GM19328 (cell line): Measurements from ENCODE around the gene ARHGAP21.
A peak's percentile ranks its signal among the peaks of the same experiment; 100 is the strongest.
"Not testable (repeated sequence)": the region's sequence is repeated elsewhere in the genome, so short reads cannot be mapped to it uniquely, and the experiment has no call there.

ENCODE experiments used
- ATAC-seq: cut with Tn5 transposase; IDR thresholded peaks from one replicate; pipeline ENCODE4 v1.9.1; 2021; ENCODE audit warnings: mild to moderate bottlenecking, moderate library complexity; ENCODE audit not compliant: unreplicated experiment

Gene ARHGAP21

GRCh38 chr10:24642921-24643678, 80.6 kb downstream of the ARHGAP21 start:
- ATAC-seq, result peak; percentile 79

DNA sequence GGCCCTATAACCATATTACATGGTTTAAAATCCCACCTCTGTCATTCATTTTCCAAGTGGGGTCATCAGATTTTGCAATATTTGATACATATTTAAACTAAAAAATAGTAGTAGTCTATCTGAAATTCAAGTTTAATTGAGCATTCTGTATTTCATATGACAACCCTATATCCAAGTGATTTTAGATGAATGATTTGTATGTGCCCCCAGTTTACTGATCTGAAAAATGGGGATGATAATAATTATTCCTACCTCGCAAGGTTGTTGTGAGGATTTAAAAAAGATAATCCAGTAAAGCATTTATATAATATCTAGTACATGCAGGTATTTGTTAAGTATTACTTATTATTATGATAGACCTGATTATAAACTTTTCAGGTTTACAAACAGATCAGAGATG, 84.6 kb downstream of the ARHGAP21 start:
- no peak for ATAC-seq

DNA sequence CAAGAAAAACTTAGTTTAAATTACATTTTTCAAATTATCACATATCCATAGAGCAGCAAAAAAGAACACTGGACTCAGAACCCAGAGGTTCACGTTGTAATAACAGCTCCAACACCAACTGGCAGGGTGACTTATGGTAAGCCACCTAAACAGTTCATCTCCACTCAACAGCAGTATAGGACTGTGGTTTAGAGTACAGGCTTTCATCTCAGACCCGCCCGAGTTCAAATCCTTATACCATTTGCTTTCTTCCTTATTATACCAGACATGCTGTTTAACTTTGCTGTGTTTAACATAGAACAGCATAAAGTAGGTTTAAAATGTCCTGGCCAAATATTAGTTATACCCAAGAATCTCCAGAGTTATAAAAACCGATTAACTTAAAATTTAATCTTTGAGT, 97.9 kb downstream of the ARHGAP21 start:
- ATAC-seq, result no peak

GRCh38 chr10:24623383-24623782, 100.3 kb downstream of the ARHGAP21 start:
- no peak for ATAC-seq

- ATAC-seq, result no peak
Measured at GRCh38 chr10:24622781-24623301, 100.8 kb downstream of the ARHGAP21 start.

- ATAC-seq, result not testable (repeated sequence)
Measured at GRCh38 chr10:24621035-24621795, 102.5 kb downstream of the ARHGAP21 start.

- ATAC-seq, result not testable (repeated sequence)
Measured at GRCh38 chr10:24619994-24620310, 103.7 kb downstream of the ARHGAP21 start.

DNA sequence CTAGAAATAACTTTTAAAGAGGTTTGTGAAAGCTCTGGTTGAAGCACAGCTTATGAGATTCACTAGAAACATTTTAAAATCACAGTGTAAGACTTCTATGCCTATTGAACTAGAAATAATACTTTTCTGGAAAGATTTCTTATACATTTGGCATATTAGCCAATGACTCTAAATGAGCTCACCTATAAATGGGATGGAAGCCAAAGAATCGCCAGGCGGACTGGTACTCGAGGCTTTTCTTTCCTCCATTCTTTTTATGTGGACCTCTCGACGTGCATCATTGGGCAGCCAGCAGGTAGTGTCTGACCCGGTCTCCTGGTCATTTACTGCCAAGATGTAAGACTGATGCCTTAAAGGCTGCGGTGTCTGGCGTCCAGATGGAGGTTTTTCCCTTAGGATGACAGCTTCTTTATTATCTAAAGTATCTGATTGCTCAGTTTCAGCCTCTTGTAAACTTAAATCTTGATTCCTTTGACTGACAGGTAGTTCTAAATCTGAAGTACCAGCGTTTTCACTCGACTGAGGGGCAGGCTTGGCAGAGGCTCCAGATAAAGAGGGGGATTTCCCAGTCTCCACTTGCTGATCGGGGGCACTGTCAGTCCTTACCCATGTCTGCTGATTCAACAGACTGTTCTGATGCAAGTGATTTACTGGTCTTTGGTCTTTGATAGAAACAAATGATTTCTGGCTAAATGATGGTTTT, 104.2 kb downstream of the ARHGAP21 start:
- not testable (repeated sequence) for ATAC-seq

DNA sequence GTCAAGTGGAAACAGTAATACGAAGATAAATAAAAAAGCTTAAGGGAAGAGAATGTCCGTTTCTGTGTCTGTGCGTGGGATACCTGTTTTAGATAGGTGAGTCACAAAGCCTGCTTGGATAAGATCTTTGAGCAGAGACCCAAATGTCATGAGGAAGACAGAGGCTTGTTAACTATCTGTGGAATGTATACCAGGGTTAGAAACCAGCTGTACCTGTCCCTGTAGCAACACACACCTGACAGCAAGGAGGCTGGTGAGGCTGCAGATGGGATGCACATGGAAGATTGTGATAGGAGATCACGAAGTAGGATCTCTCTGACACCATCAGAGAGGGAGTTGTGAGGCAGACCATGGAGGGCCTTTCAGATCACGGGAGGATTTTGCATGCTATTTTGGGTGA, 105.3 kb downstream of the ARHGAP21 start:
- no peak for ATAC-seq

DNA sequence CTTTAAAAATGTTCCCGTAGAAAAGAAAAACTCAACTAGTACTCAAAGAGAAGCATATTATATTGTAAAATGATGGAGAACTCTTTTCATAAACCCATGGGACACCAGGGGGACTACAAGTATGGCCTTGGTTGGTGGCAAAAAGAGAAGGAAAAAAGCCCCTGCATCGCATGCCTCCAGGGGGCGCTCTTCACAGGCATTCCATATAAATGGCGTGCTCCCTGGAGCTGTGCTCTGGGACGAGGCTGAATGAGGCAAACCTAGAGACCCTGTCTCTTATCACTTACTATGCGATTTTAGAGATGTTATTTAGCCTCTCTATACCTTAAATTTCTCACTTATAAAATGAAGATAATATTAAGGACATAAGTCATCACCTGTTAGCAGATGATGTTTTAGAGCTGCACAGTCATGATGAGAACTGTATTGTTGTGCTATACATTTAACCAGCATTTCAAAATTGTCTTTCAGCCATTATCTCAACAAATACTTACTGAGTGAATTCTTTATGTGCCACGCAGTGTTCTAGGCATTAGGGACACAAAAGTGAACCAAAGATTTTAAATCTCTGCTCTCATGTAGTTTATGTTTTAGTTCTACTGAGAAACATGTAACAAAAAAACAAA, 105.8 kb downstream of the ARHGAP21 start:
- ATAC-seq, result no peak

- no peak for ATAC-seq
Measured at GRCh38 chr10:24616536-24616935, 107.2 kb downstream of the ARHGAP21 start.

DNA sequence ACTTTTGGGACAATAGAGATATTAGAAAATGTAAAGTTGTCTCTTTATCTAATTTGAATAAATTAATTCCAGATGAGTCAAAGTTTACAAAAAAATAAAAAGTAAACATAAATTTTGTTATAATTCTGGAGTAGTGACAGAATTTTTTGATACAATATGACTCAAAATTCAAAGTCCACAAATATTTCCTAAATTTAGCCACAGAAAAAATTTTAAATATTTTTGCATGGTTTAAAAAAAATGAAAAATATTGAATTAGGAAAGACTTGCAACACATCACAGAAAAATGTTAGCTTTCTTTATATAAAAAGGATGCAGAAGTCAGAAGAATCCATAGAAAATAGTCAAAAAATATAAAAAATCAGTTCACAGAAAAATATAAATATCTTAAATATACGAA, 117.7 kb downstream of the ARHGAP21 start:
- no peak for ATAC-seq

- no peak for ATAC-seq
Measured at GRCh38 chr10:24605141-24605540, 118.5 kb downstream of the ARHGAP21 start.

- ATAC-seq, result no peak
Measured at GRCh38 chr10:24603333-24603732, 120.4 kb downstream of the ARHGAP21 start.

DNA sequence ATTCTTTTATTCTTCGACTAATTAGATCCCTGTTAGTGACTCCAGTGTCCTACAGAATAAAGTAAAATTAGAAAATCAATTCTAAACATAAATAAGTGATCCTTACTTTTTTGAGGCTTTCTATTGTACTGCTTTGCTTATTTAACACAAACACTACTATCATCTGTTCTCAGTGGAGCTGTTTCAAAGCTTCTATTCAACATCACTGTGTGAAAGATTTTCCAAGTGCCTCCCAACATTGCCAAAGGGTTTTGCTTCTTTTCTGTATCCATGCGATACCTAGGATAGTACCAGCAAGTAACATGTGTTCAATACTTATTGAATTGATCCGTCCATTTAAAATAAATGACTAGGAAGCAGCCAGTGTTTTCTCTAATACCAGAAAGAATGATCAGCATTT, 125.7 kb downstream of the ARHGAP21 start:
- ATAC-seq, result no peak

GRCh38 chr10:24597426-24597825, 126.3 kb downstream of the ARHGAP21 start:
- no peak for ATAC-seq

- ATAC-seq, result no peak
Measured at GRCh38 chr10:24596217-24596930, 127.3 kb downstream of the ARHGAP21 start.

DNA sequence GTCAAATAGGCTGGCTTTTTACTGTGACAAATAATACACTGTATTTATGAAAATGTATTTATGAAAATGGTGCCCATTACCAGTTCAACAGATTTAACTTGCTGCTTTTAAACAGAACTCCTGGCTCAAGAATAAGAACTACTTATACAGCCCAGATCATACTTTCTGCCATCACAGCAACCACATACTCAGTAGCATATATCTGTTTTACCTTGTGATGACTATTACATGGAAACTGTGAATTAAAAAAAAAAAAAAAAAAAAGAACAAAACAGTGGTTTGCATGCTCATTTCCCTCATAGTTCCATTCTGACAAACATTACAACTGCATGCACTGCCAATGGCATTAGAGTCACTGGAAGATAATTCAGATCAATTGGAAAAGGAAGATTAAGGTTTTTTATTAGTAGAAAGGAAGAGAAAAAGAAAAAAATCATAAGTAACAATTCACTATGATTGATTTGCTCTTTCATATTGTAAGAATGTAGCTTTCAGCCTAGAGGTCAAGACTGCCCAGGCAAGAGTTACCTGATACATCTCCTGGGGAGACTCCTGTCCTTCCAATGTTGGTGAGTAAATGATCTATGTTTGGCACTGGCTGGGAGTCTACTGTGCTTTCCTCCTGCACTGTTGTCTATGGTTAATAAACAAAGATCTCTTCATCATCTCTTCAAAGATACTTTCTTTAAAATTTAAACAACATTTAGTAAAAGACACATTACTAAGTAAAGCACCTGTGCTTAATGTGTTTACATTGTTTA, 132.8 kb downstream of the ARHGAP21 start:
- ATAC-seq, result no peak

DNA sequence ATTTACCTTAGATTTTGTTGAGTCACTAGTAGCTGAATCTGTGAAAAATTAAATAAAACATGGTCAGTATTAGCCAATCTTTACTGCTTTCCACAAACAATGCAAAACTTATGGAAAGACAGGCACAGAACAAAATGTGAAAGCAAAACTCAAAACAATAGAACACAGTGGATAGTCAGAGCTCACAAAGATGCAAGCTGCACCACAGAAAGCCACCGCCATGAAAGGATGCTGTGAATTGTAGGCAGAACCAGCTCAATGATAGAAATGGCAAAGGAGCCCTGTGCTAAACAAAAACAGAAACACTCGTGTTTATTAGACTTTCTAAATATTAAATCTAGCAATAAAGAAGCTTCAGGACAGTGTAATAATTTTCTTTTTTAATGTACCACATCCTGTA, 134.4 kb downstream of the ARHGAP21 start:
- no peak for ATAC-seq

- ATAC-seq, result no peak
Measured at GRCh38 chr10:24579906-24580305, 143.8 kb downstream of the ARHGAP21 start.
